Right lobe of liver (tissue), 4 donors: ENCODE results near the gene ARHGAP44.

Experiments
- CTCF ChIP-seq, 4 donors: fragments of 200-600 bp in 3 of 4; fragments of 450-650 bp in 1 of 4; IDR thresholded peaks; one replicate each; pipeline versions ENCODE4 v1.5.1 to v1.8.0; 2016 to 2022; ENCODE audit warnings: antibody characterized with exemption in 4 of 4, mild to moderate bottlenecking in 2 of 4
- POLR2A ChIP-seq: fragments of 450-650 bp; IDR thresholded peaks from one replicate; pipeline ENCODE4 v1.6.1; 2017; ENCODE audit warnings: antibody characterized with exemption, mild to moderate bottlenecking
- donor health status: DM: no; HTN: no; CAD: no.
- donor health status: DM: no; HTN: no; CAD: no.
- donor health status: DM: no; HTN: yes; CAD: no.

GRCh38 chr17:12850996-12851395, 61.7 kb downstream of the ARHGAP44 start:
- TF ChIP-seq CTCF (IDR thresholded peaks at IDR 0.05) (no peak), POLR2A (no peak)
